Brain pericyte (primary cell): Measurements from ENCODE around the gene TBC1D9B.
"Not testable (repeated sequence)": the region's sequence is repeated elsewhere in the genome, so short reads cannot be mapped to it uniquely, and the experiment has no call there.

Source experiments
- DNase-seq: peaks from one replicate; pipeline ENCODE4 v3.0.0-alpha.2; 2012; ENCODE audit warnings: low read depth, low spot score

The TBC1D9B gene

GRCh38 chr5:179886190-179886911 lies 21.3 kb downstream of the TBC1D9B start:
- DNase-seq = no peak

DNA sequence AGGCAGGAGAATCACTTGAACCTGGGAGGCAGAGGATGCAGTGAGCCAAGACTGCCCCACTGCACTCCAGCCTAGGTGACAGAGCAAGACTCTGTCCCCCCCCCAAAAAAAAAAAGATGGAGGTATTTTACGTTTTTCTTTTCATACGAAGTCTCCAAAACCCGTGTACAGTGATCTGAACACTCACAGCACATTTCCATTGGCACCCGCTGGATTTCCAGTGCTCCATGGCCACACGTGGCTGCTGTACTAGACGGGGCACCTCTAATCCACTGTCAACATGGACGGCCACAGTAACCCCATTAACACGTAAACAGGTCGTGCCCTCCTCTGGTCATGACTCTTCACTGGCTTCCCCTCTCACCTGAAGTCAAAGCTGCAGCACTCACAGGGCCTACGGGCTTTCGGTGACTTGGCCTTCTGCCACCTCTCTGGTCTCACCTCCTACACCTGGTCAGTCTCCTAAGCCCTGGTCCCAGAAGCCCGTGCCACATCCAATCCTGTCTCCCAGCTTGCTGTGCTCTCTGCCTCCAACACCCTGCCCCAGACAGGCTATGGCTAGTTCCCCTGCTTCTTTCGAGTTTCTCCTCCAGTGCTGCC lies 22.1 kb downstream of the TBC1D9B start:
- no peak for DNase-seq

- no peak for DNase-seq
Measured at GRCh38 chr5:179883163-179883562, 24.5 kb downstream of the TBC1D9B start.

- DNase-seq = no peak
Measured at GRCh38 chr5:179882338-179882737, 25.4 kb downstream of the TBC1D9B start.

GRCh38 chr5:179880848-179881590 lies 26.7 kb downstream of the TBC1D9B start:
- no peak for DNase-seq

DNA sequence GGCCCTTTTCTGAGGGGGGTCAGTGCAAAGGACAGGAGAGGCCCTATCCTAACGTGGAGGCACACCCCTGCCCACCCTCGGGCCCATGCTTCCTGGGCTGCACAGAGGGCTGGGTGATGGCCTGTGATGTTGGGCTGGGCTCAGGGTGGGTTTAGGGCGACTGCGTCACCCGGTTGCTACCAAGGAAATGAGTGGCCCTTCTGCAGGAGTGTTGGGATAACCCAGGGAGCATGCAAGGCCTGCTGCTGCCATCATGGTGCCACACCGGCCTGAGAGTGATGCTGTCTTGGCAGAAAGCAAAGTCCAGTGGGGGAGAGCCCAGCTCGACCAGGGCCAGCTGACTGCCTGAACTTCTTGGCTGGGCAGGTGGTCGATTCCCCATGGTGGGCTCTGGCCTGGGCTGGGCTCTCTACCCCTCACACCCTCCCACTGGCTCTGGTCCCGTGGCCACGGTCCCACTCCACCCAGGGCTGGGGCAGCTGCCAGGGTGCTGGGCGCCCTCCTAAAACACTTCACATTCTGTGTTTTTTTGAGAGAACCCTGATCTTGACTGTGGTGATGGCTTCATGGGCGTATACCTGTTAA lies 27.5 kb downstream of the TBC1D9B start:
- no peak for DNase-seq

DNA sequence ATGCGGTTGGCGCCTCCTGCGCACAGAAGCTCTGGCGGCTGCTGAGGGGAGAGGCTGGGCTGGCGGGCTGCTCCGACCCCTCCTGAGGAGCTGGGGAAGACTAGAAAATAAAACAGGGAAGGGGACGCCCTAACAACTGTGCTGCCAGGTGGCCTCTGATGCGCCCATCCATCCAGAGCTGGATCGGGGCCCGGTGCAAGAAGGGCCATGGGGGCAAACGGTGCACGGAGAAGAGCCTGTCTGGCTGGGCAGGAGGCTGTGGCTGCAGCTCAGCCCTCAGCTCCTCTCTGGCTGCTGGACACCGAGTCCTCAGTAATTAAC lies 28.0 kb downstream of the TBC1D9B start:
- DNase-seq = no peak

GRCh38 chr5:179879003-179879689 lies 28.6 kb downstream of the TBC1D9B start:
- no peak for DNase-seq

GRCh38 chr5:179878222-179879002 lies 29.3 kb downstream of the TBC1D9B start:
- DNase-seq = no peak

- DNase-seq = no peak
Measured at GRCh38 chr5:179876610-179876952, 31.1 kb downstream of the TBC1D9B start.

DNA sequence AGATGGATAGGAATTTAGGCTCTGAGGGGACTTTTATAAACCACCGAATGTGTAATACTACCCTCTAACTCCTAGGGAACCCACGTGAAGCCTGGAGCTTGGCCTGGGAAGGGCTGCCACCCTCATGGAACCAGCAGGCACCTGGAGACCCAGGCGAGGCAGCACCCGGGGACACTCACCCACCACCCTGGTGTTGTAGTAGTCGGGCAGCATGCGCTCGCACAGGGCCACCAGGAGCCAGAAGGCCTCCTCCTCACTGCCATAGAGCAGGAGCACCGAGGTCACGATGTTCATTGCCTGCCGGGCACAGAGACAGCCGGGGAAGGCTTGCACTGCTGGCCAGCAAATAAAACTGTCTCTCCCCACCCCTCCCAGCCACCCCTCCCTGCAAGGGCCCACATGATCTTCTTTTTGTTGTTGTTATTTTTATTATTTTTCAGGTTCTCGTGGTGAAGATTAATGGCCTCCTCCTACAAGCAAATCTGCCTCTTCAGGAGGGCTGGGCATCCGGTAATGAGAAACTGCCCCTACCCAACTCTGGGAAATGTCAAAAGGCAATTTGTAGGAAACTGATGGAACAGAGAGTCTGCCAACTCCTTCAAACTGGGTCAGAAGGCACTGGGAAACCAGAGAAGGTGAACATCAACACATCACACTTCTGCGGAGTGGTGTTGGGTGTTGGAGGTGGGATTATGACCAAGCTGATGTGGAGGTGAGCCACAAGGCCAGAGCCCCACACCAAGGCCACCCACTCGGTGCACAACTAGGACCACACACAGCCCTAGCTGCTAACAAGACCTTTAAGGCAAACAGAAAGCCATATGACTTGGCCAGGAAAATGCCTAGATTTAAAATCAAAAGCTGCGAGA lies 31.7 kb downstream of the TBC1D9B start:
- no peak for DNase-seq

DNA sequence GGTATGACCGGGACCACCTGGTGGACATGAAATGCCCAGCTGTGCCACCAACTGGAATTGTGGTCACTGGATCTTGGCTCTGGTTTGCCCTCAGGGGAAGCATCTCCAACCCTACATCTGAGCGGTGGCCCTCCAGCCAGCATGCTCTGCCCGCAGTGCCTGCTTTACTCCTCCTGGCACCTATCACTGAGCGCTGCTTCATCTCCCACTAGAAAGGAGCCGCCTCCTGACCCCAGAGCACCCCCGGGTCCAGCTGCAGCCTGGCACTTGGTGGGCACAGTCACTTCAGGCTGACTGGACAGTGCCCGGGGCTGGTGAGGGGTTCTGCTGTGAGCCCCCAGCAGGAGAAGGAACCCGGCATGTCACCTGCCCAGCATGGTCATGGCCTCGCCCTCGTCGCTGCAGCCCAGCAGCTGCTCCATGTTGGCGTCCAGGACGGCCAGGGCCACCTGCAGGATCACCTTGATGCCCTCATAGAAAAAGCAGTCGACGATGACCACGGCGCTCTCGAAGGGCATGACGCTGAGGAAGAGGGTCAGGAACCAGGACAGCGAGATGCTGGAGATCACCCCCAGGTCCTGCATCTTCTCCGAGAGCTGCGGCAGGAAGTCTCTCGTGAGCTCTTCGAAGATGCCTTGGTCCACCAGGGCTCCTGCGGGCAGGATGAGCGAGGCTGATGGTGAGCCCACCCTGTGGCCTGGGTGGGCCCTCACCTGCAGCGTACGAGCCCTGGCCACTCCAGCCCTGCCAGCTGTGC lies 33.0 kb downstream of the TBC1D9B start:
- no peak for DNase-seq

GRCh38 chr5:179874136-179874535 lies 33.6 kb downstream of the TBC1D9B start:
- DNase-seq = no peak

GRCh38 chr5:179873588-179874110 lies 34.0 kb downstream of the TBC1D9B start:
- no peak for DNase-seq

DNA sequence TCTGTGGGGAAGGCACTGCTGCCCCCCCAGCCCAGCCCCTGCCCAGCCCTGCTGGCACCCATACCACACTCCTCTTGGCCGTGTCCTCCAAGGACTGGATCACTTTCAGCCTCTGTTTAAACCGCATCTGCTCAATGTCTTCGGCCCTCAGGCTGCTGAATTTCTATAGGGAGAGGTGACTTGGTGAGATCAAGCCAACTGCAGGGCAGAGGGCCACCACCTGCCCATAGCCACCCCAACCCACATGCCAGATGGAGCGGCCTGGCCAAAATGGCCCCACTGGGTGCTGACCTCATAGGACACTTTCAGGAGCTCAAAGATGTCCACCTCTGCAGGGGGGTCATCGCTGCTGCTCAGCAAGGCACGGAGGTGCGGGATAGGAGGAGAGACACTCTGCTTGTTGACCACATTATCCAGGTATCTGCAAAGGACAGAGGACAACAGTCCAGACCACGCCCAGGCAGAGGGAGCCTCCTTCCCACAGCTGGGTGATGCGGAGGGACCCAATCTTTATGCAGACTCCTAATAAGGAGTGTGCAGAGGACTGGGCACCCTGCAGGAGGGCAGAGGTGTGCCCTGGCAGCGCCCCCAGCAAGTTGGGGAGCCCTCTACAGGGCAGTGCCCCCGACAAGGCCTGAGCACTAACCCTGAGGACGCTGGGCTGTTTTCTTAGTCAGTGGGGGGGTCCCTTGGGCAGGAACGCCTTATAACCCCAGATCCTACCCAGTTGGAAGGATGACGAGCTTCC lies 34.7 kb downstream of the TBC1D9B start:
- DNase-seq = no peak

GRCh38 chr5:179872055-179872827 lies 35.5 kb downstream of the TBC1D9B start:
- no peak for DNase-seq

DNA sequence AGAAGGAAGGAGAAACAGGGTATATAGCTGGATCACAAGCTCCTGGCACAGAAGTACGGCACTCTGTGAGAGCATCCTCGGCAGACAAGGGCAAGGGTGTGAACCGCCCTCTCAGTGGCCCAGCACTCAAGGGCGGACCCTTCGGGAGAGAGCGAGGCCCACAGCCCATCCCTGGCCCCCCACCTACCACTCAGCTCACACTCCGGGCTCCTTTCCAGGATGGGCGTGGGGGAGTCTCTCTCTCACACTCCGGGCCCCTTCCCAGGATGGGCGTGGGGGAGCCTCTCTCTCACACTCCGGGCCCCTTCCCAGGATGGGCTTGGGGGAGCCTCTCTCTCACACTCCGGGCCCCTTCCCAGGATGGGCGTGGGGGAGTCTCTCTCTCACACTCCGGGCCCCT lies 36.2 kb downstream of the TBC1D9B start:
- not testable (repeated sequence) for DNase-seq

- no peak for DNase-seq
Measured at GRCh38 chr5:179870952-179871351, 36.7 kb downstream of the TBC1D9B start.
